GM12872 (cell line): Measurements from ENCODE around the gene AKT1.

ENCODE experiments used
- TF ChIP-seq, protein P1 (sequence below): IDR thresholded peaks from 3 replicates; pipeline ENCODE4 v1.5.1; 2011; ENCODE audit warnings: low read depth, mild to moderate bottlenecking, low read length, moderate library complexity; ENCODE audit not compliant: insufficient read depth

Gene AKT1

DNA sequence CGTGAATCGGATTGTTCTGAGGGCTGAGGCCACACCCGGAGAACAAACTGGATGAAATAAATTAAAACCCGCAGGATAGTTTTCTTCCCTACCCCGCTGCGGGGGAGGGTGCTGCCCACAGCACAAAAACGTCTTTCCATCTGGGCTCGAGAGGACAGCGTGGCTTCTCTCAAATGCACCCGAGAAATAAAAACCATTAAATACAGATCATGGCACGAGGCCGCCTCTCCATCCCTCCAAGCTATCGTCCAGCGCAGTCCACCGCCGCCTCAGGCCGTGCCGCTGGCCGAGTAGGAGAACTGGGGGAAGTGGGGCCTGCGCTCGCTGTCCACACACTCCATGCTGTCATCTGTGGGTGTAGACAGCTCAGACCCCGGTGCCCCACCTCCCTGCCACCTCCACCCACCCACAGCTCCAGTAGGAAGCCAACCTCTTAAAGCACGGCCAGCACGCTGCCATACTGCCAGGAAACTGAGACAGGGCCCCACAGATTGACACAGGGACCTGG lies 25.4 kb downstream of the AKT1 start:
- TF ChIP-seq, protein P1, sequence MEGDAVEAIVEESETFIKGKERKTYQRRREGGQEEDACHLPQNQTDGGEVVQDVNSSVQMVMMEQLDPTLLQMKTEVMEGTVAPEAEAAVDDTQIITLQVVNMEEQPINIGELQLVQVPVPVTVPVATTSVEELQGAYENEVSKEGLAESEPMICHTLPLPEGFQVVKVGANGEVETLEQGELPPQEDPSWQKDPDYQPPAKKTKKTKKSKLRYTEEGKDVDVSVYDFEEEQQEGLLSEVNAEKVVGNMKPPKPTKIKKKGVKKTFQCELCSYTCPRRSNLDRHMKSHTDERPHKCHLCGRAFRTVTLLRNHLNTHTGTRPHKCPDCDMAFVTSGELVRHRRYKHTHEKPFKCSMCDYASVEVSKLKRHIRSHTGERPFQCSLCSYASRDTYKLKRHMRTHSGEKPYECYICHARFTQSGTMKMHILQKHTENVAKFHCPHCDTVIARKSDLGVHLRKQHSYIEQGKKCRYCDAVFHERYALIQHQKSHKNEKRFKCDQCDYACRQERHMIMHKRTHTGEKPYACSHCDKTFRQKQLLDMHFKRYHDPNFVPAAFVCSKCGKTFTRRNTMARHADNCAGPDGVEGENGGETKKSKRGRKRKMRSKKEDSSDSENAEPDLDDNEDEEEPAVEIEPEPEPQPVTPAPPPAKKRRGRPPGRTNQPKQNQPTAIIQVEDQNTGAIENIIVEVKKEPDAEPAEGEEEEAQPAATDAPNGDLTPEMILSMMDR = no peak

DNA sequence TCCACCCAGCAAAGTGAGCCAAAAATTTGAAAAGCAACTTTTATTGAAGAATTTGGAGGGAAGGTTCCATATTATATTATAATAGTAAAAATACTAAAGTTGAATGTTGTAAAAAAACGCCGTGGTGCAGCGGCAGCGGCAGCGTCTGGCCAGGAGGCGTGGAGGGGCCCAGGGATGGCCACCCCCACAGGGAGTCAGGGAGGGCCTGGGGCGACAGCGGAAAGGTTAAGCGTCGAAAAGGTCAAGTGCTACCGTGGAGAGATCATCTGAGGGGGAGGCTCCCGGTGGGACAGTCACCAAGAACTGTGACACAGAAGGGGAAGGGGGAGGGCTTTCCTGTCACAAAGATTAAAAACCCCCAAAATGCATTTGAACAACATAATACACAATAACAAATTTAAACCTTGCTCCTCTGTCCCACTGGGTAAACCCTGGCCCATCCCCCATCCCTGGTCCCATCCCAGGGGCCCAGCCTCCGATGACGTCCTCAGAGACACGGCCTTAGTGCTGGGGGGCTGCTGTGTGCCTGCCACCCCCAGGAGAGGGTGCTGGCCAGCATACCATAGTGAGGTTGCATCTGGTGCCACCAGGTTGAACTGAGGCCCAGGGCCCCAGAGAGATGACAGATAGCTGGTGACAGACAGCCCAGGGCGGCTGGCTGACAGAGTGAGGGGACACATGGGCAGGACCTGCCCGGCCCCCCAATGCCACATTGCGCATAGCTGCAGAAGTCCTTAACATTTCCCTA lies 26.1 kb downstream of the AKT1 start:
- TF ChIP-seq, protein P1 = no peak

DNA sequence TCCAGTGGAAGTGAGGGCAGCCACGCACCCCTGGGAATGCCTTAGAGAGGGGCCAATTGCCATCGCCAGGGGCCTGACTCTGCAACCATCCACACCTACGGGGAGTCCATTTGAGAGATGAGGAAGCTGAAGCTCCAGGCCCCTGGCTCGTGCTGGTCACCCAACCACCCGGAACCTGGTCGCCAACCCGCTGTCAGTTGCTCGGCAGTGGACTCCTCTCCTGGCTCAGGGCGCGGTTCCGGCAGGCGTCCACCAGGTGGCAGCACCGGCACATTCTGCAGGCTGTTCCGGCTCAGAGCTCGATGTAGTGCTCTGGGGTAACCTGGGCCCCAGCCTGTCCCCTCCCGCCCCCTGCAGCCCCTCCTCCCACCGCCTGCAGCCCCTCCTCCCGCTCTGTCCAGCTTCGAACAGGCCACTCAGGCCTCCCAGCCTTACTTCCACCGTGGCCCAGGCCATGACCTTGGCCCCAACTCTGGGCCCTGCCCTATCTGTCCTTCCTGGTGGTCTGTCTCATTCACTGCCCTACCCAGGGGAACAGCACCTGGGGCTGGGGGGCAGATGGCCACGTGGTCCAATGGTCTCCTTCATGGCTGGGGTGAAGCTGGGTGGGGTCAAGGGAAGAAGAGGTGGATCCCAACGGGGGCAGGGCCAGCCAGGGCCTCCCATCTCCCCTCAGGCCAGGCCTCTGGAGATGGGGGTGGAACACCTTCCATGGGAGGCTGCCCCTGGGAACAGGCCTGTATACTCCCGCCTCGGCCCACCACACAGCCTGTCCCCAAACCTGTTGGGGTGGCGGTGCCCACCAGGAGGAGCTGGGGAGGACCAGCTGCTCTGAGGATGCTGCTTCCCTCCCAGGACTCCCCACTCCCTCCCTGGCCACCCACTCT lies 26.9 kb downstream of the AKT1 start:
- TF ChIP-seq, protein P1 = peak; percentile 93

DNA sequence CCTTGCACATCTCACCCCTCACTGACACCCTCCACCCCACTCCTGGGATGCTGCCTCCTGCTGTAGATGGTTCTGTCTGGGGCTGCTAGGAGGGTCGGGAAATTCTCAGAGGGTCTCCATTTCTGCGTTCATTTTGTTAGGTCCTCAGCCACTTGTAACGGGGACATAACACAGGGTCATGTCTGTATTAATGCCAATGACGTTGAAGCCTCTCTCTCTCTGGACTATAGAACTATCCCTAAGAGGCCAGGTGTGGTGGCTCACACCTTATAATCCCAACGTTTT lies 28.0 kb downstream of the AKT1 start:
- TF ChIP-seq, protein P1 = no peak

DNA sequence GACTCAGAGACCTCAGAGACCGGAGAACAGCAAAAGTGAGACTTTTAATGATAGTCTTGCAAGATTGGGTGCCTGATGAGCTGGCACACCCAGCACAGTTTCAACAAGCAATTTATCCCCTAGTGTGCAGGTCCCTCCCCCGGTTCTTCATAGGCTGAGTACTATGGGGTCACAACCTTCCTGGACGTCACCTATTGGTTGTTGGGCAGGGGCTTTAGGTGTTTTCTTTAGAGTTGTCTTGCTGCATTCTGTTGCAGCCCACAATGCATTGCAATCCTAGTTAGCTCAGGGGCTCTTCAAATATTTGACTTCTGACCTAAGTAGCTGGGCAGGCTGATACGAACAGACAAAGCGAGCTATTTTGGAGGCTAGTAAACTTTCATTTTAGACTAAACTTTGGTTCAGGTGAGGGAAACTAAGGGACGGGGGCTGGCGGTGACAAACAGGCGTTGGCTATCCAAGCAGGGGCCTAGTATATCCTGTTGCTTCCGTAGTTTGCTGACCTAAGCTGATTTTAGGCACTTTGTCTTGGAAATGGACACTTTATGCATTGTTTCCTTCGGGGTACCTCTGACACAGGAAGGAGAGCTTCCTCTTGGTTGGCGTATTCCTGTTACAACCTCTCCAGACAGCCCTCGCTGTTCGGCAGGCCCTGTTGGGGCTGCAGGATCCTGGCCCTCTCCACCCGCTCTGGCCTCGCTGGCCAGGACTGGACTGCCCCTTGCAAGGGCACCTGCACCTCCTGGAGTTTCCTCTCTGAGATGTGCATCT lies 28.5 kb downstream of the AKT1 start:
- TF ChIP-seq, protein P1 = no peak

DNA sequence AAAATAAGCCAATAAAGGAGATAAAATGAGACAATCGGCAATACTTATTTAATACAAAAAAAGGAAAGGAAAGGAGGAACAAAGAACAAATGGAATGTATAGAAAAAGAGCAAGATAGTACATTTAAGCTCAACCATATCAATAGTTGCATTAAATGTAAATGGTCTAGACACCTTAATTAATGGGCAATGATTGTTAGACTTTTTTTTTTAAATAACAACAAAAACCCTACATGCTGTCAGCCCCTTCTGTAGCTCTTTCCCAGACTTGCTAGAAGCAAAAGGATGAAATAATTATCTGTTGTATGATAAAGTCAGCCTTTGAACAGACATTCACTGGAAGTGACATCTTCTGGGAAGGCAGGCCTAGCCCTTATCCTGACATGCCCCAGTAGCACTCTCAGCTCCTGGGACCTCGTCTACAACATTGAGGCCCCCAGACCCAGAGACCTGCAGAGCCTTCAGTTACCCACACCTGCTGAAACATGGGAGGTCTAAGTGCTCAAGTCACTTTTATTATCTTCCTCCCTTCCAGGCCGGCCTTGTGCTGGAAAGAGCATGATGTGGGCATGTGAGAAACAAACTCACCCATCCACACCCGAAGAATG lies 29.2 kb downstream of the AKT1 start:
- TF ChIP-seq, protein P1 = no peak
